HepG2 (cell line): ENCODE measurements around the gene PPP2R5C. TPM values are rescaled to one million over a fixed set of nuclear protein-coding genes. Genes with fewer than 3 reads are reported as not detected.
A peak's percentile ranks its signal among the peaks of the same experiment; 100 is the strongest.

ENCODE experiments used
- AGO1 ChIP-seq: fragments of 200-400 bp; formaldehyde crosslinking; IDR thresholded peaks from 2 replicates; pipeline ENCODE4 v1.6.1; 2017; ENCODE audit warnings: mild to moderate bottlenecking, low read depth, low read length, moderate library complexity; ENCODE audit not compliant: poor library complexity, severe bottlenecking
- CBX5 ChIP-seq: sonication (generic); formaldehyde crosslinking; IDR thresholded peaks from 2 replicates; pipeline ENCODE4 v1.4.0; 2020; ENCODE audit warnings: missing genetic modification reagents, borderline replicate concordance
- CEBPG ChIP-seq: IDR thresholded peaks from 2 replicates; pipeline ENCODE4 v1.6.1; 2016
- EEA1 ChIP-seq: sonication (generic); formaldehyde crosslinking; IDR thresholded peaks from 2 replicates; pipeline ENCODE4 v1.5.1; 2020; ENCODE audit warnings: mild to moderate bottlenecking, missing genetic modification reagents, borderline replicate concordance
- ETV5 ChIP-seq: IDR thresholded peaks from 2 replicates; pipeline ENCODE4 v1.6.1; 2018; ENCODE audit warnings: missing biosample characterization, missing genetic modification reagents, inconsistent platforms, borderline replicate concordance
- FIP1L1 ChIP-seq: fragments of 200-400 bp; formaldehyde crosslinking; IDR thresholded peaks from 2 replicates; pipeline ENCODE4 v1.6.1; 2018; ENCODE audit warnings: low read depth, mild to moderate bottlenecking, low read length, moderate library complexity, borderline replicate concordance; ENCODE audit not compliant: insufficient read depth
- FOSL1 ChIP-seq: sonication (generic); formaldehyde crosslinking; IDR thresholded peaks from 2 replicates; pipeline ENCODE4 v1.9.0; 2021; ENCODE audit warnings: missing genetic modification reagents, borderline replicate concordance
- FOXK2 ChIP-seq: fragments of 450-650 bp; IDR thresholded peaks from 2 replicates; pipeline ENCODE4 v1.6.1; 2016
- IRF2 ChIP-seq: IDR thresholded peaks from 2 replicates; pipeline ENCODE4 v1.6.1; 2018; ENCODE audit warnings: missing genetic modification reagents, missing compliant biosample characterization
- JUND ChIP-seq: sonication (generic); formaldehyde crosslinking; IDR thresholded peaks from 2 replicates; pipeline ENCODE4 v1.8.0; 2022; ENCODE audit warnings: mild to moderate bottlenecking, missing genetic modification reagents
- MED1 ChIP-seq: sonication (generic); formaldehyde crosslinking; IDR thresholded peaks from 2 replicates; pipeline ENCODE4 v1.4.0; 2020; ENCODE audit warnings: missing genetic modification reagents
- MXI1 ChIP-seq: IDR thresholded peaks from 3 replicates; pipeline ENCODE4 v1.6.1; 2012; ENCODE audit warnings: low read depth, low read length, inconsistent platforms, borderline replicate concordance
- MYC ChIP-seq: sonication (generic); formaldehyde crosslinking; IDR thresholded peaks from 2 replicates; pipeline ENCODE4 v1.9.0; 2021; ENCODE audit warnings: missing genetic modification reagents, borderline replicate concordance
- NR2F6 ChIP-seq, 2 experiments: IDR thresholded peaks; 2 replicates each; pipeline ENCODE4 v1.6.1; 2016; ENCODE audit warnings: antibody characterized with exemption in 1 of 2, mild to moderate bottlenecking in 1 of 2
- RXRB ChIP-seq: IDR thresholded peaks from 2 replicates; pipeline ENCODE4 v1.6.1; 2016; ENCODE audit warnings: borderline replicate concordance, missing genetic modification reagents, missing compliant biosample characterization
- SALL1 ChIP-seq: sonication (generic); formaldehyde crosslinking; IDR thresholded peaks from 2 replicates; pipeline ENCODE4 v1.8.0; 2022; ENCODE audit warnings: mild to moderate bottlenecking, missing genetic modification reagents
- SATB2 ChIP-seq: sonication (generic); formaldehyde crosslinking; IDR thresholded peaks from 2 replicates; pipeline ENCODE4 v1.5.0; 2020; ENCODE audit warnings: missing genetic modification reagents
- SKI ChIP-seq: fragments of 450-650 bp; IDR thresholded peaks from one replicate; pipeline ENCODE4 v1.6.1; 2018; ENCODE audit warnings: mild to moderate bottlenecking; ENCODE audit not compliant: partially characterized antibody
- SOX13 ChIP-seq, 3 experiments: fragments of 450-650 bp in 1 of 3; sonication (generic) in 1 of 3; formaldehyde crosslinking in 1 of 3; IDR thresholded peaks in 2 of 3; conservative IDR thresholded peaks in 1 of 3; 2 replicates each; pipeline versions ENCODE4 v1.5.0 to v1.6.1; 2016 to 2020; ENCODE audit warnings: antibody characterized with exemption in 1 of 3, mild to moderate bottlenecking in 1 of 3, missing compliant biosample characterization in 1 of 3, missing genetic modification reagents in 1 of 3, moderate library complexity in 1 of 3
- TCF12 ChIP-seq, 2 experiments: fragments of 450-650 bp in 1 of 2; sonication (generic) in 1 of 2; formaldehyde crosslinking in 1 of 2; IDR thresholded peaks; 2 replicates each; pipeline versions ENCODE4 v1.6.1 to v1.8.0; 2017 to 2022; ENCODE audit warnings: antibody characterized with exemption in 1 of 2, mild to moderate bottlenecking in 1 of 2, missing genetic modification reagents in 1 of 2, moderate library complexity in 1 of 2
- ZNF138 ChIP-seq: sonication (generic); formaldehyde crosslinking; IDR thresholded peaks from 2 replicates; pipeline ENCODE4 v1.5.0; 2020; ENCODE audit warnings: mild to moderate bottlenecking, low read depth, missing genetic modification reagents
- ZNF644 ChIP-seq: IDR thresholded peaks from 2 replicates; pipeline ENCODE4 v1.6.1; 2016; ENCODE audit warnings: low read depth
- ZNF792 ChIP-seq: IDR thresholded peaks from 2 replicates; pipeline ENCODE4 v1.6.1; 2016
- polyA plus RNA-seq, 8 experiments: library from polyadenylated mRNA; depleted of rRNA in 3 of 8; stranded (reverse) in 7 of 8; unstranded in 1 of 8; fragments of >200 nt; fragmentation: Illumina TruSeq in 4 of 8; extraction: Trizol in 4 of 8; gene quantifications; 2 replicates each; pipeline versions ENCODE4 v1.2.1 to v1.2.3, GENCODE V29; 2011 to 2016; ENCODE audit warnings: low read depth in 4 of 8, missing spikeins in 1 of 8, mixed read lengths in 1 of 8; ENCODE audit not compliant: insufficient read depth in 1 of 8
- total RNA-seq, 5 experiments: library from RNA; depleted of rRNA; stranded (reverse); fragments of >200 nt; fragmentation: Illumina TruSeq; extraction: Trizol; gene quantifications; 2 replicates each; pipeline ENCODE4 v1.2.3, GENCODE V29; 2016; ENCODE audit warnings: low read depth in 1 of 5
- TF ChIP-seq, protein P1 (sequence below): sonication (generic); formaldehyde crosslinking; IDR thresholded peaks from 2 replicates; pipeline ENCODE4 v1.4.0; 2020; ENCODE audit warnings: missing genetic modification reagents
- TF ChIP-seq, protein P2 (sequence below): IDR thresholded peaks from 2 replicates; pipeline ENCODE4 v1.6.1; 2016; ENCODE audit warnings: mild to moderate bottlenecking
- TF ChIP-seq, protein P3 (sequence below), 2 experiments: fragments of 450-650 bp in 1 of 2; sonication (generic) in 1 of 2; formaldehyde crosslinking; IDR thresholded peaks; 2 replicates each; pipeline versions ENCODE4 v1.5.0 to v1.8.0; 2020 to 2022; ENCODE audit warnings: mild to moderate bottlenecking in 1 of 2, missing genetic modification reagents in 1 of 2

PPP2R5C gene
- total and polyA plus RNA-seq, 2 of the 13 experiments (the other 11 are each of a cell fraction or from before 2014, with no cell fraction given): 74.3 to 78.5 TPM

- TF ChIP-seq AGO1: no peak
- peak; percentile 62 for TF ChIP-seq CEBPG (CRISPR knock-in tag)
- TF ChIP-seq CBX5 (CRISPR knock-in tag): peak; percentile 20; the same call in 1 of the 2 replicates
- peak; percentile 61 for TF ChIP-seq IRF2 (CRISPR knock-in tag)
- TF ChIP-seq SATB2 (CRISPR knock-in tag): no peak
- 0 out of 2 replicates have a peak, but pooled peaks have one; percentile 38 for TF ChIP-seq MED1 (CRISPR knock-in tag)
- peak; percentile 51; the same call in 1 of the 2 replicates for TF ChIP-seq ZNF792 (CRISPR knock-in tag)
- peak; percentile 28; the same call in 1 of the 2 replicates for TF ChIP-seq MYC (CRISPR knock-in tag)
- no peak for TF ChIP-seq TCF12 (IDR thresholded peaks at IDR 0.05)
- no peak for TF ChIP-seq TCF12 (CRISPR knock-in tag; IDR thresholded peaks at IDR 0.05)
- no peak for TF ChIP-seq FOXK2
- TF ChIP-seq MXI1: peak; percentile 50; the same call in 1 of the 3 replicates
- TF ChIP-seq ZNF138 (CRISPR knock-in tag): no peak
- TF ChIP-seq ZNF644: 0 out of 2 replicates have a peak, but pooled peaks have one; percentile 57
- TF ChIP-seq RXRB (CRISPR knock-in tag): 0 out of 2 replicates have a peak, but pooled peaks have one; percentile 13
- TF ChIP-seq EEA1 (CRISPR knock-in tag): no peak
- TF ChIP-seq, protein P1, sequence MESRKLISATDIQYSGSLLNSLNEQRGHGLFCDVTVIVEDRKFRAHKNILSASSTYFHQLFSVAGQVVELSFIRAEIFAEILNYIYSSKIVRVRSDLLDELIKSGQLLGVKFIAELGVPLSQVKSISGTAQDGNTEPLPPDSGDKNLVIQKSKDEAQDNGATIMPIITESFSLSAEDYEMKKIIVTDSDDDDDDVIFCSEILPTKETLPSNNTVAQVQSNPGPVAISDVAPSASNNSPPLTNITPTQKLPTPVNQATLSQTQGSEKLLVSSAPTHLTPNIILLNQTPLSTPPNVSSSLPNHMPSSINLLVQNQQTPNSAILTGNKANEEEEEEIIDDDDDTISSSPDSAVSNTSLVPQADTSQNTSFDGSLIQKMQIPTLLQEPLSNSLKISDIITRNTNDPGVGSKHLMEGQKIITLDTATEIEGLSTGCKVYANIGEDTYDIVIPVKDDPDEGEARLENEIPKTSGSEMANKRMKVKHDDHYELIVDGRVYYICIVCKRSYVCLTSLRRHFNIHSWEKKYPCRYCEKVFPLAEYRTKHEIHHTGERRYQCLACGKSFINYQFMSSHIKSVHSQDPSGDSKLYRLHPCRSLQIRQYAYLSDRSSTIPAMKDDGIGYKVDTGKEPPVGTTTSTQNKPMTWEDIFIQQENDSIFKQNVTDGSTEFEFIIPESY (CRISPR knock-in tag): 0 out of 2 replicates have a peak, but pooled peaks have one; percentile 30
- TF ChIP-seq SALL1 (CRISPR knock-in tag): peak; percentile 74
- TF ChIP-seq JUND (CRISPR knock-in tag): peak; percentile 92
- TF ChIP-seq SOX13 (IDR thresholded peaks at IDR 0.05): no peak
- TF ChIP-seq SOX13 (CRISPR knock-in tag; conservative IDR thresholded peaks at IDR 0.05 in 1 of 2, IDR thresholded peaks at IDR 0.05 in 1 of 2): peak in 1 of 2 experiments; percentile 33; a peak in 1 of 4 replicates
- TF ChIP-seq SKI: no peak
- TF ChIP-seq, protein P2, sequence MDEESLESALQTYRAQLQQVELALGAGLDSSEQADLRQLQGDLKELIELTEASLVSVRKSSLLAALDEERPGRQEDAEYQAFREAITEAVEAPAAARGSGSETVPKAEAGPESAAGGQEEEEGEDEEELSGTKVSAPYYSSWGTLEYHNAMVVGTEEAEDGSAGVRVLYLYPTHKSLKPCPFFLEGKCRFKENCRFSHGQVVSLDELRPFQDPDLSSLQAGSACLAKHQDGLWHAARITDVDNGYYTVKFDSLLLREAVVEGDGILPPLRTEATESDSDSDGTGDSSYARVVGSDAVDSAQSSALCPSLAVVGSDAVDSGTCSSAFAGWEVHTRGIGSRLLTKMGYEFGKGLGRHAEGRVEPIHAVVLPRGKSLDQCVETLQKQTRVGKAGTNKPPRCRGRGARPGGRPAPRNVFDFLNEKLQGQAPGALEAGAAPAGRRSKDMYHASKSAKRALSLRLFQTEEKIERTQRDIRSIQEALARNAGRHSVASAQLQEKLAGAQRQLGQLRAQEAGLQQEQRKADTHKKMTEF: 0 out of 2 replicates have a peak, but pooled peaks have one; percentile 44
- peak; percentile 82 for TF ChIP-seq FOSL1 (CRISPR knock-in tag)
- TF ChIP-seq NR2F6 (IDR thresholded peaks at IDR 0.05): no peak
- TF ChIP-seq NR2F6 (CRISPR knock-in tag; IDR thresholded peaks at IDR 0.05): peak; percentile 46; the same call in 1 of the 2 replicates
- no peak for TF ChIP-seq FIP1L1
- TF ChIP-seq, protein P3, sequence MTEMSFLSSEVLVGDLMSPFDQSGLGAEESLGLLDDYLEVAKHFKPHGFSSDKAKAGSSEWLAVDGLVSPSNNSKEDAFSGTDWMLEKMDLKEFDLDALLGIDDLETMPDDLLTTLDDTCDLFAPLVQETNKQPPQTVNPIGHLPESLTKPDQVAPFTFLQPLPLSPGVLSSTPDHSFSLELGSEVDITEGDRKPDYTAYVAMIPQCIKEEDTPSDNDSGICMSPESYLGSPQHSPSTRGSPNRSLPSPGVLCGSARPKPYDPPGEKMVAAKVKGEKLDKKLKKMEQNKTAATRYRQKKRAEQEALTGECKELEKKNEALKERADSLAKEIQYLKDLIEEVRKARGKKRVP (CRISPR knock-in tag; IDR thresholded peaks at IDR 0.05): 0 out of 4 replicates have a peak, but pooled peaks of 1 of the 2 experiments have one; percentile 28
- peak; percentile 69; the same call in 1 of the 2 replicates for TF ChIP-seq ETV5 (CRISPR knock-in tag)
These were observed 210.8 kb downstream of the PPP2R5C start (continued) for GRCh38 chr14:101972126-101972866.
